HepG2 (cell line): Measurements from ENCODE around the gene ZNF23. TPM values are rescaled to one million over a fixed set of nuclear protein-coding genes. Genes with fewer than 3 reads are reported as not detected.
A peak's percentile ranks its signal among the peaks of the same experiment; 100 is the strongest.

ENCODE experiments used
- AFF4 ChIP-seq: sonication (generic); formaldehyde crosslinking; IDR thresholded peaks from 2 replicates; pipeline ENCODE4 v1.4.0; 2020; ENCODE audit warnings: missing genetic modification reagents
- AGO2 ChIP-seq: fragments of 200-400 bp; formaldehyde crosslinking; optimal IDR thresholded peaks from 2 replicates; pipeline ENCODE3; 2017; ENCODE audit warnings: mild to moderate bottlenecking, low read depth, low read length, moderate library complexity
- CC2D1A ChIP-seq: sonication (generic); formaldehyde crosslinking; IDR thresholded peaks from 2 replicates; pipeline ENCODE4 v1.8.1; 2023; ENCODE audit warnings: mild to moderate bottlenecking, missing genetic modification reagents
- HHEX ChIP-seq: IDR thresholded peaks from 2 replicates; pipeline ENCODE4 v1.6.1; 2016; ENCODE audit warnings: control low read depth
- HOMEZ ChIP-seq: IDR thresholded peaks from 2 replicates; pipeline ENCODE4 v1.6.1; 2016; ENCODE audit warnings: low read depth
- KLF13 ChIP-seq: sonication (generic); formaldehyde crosslinking; IDR thresholded peaks from 2 replicates; pipeline ENCODE4 v1.4.0; 2020; ENCODE audit warnings: mild to moderate bottlenecking, missing genetic modification reagents
- MIER2 ChIP-seq: IDR thresholded peaks from 2 replicates; pipeline ENCODE4 v1.6.1; 2016; ENCODE audit warnings: missing biosample characterization, missing genetic modification reagents
- NFAT5 ChIP-seq: sonication (generic); formaldehyde crosslinking; IDR thresholded peaks from 2 replicates; pipeline ENCODE4 v1.4.0; 2020; ENCODE audit warnings: missing genetic modification reagents
- NFYB ChIP-seq: sonication (generic); formaldehyde crosslinking; IDR thresholded peaks from 2 replicates; pipeline ENCODE4 v1.4.0; 2020; ENCODE audit warnings: missing genetic modification reagents
- NONO ChIP-seq, 2 experiments: fragments of 450-650 bp in 1 of 2; sonication (generic) in 1 of 2; formaldehyde crosslinking in 1 of 2; IDR thresholded peaks in 1 of 2; conservative IDR thresholded peaks in 1 of 2; 2 replicates each; pipeline versions ENCODE4 v1.6.1 to v1.8.0; 2017 to 2022; ENCODE audit warnings: mild to moderate bottlenecking in 1 of 2, missing genetic modification reagents in 1 of 2, moderate library complexity in 1 of 2
- SPEN ChIP-seq: sonication (generic); formaldehyde crosslinking; IDR thresholded peaks from 2 replicates; pipeline ENCODE4 v1.5.1; 2020; ENCODE audit warnings: low read depth, mild to moderate bottlenecking, missing genetic modification reagents
- THYN1 ChIP-seq: sonication (generic); formaldehyde crosslinking; IDR thresholded peaks from 2 replicates; pipeline ENCODE4 v1.8.1; 2023; ENCODE audit warnings: low read depth, mild to moderate bottlenecking, moderate library complexity, missing genetic modification reagents, borderline replicate concordance
- ZNF121 ChIP-seq: sonication (generic); formaldehyde crosslinking; IDR thresholded peaks from 2 replicates; pipeline ENCODE4 v1.5.0; 2020; ENCODE audit warnings: mild to moderate bottlenecking, missing genetic modification reagents
- ZNF124 ChIP-seq: sonication (generic); formaldehyde crosslinking; IDR thresholded peaks from 2 replicates; pipeline ENCODE4 v1.4.0; 2020; ENCODE audit warnings: missing genetic modification reagents
- ZNF143 ChIP-seq: sonication (generic); formaldehyde crosslinking; IDR thresholded peaks from 2 replicates; pipeline ENCODE4 v1.4.0; 2020; ENCODE audit warnings: missing genetic modification reagents
- ZNF253 ChIP-seq: sonication (generic); formaldehyde crosslinking; IDR thresholded peaks from 2 replicates; pipeline ENCODE4 v1.8.0; 2022; ENCODE audit warnings: mild to moderate bottlenecking, missing genetic modification reagents, borderline replicate concordance
- ZNF432 ChIP-seq: sonication (generic); formaldehyde crosslinking; IDR thresholded peaks from 2 replicates; pipeline ENCODE4 v1.5.0; 2020; ENCODE audit warnings: missing genetic modification reagents, mild to moderate bottlenecking, borderline replicate concordance
- ZNF670 ChIP-seq: sonication (generic); formaldehyde crosslinking; IDR thresholded peaks from 2 replicates; pipeline ENCODE4 v1.8.0; 2022; ENCODE audit warnings: mild to moderate bottlenecking, missing genetic modification reagents, borderline replicate concordance
- polyA plus RNA-seq, 8 experiments: library from polyadenylated mRNA; depleted of rRNA in 3 of 8; stranded (reverse) in 7 of 8; unstranded in 1 of 8; fragments of >200 nt; fragmentation: Illumina TruSeq in 4 of 8; extraction: Trizol in 4 of 8; gene quantifications; 2 replicates each; pipeline versions ENCODE4 v1.2.1 to v1.2.3, GENCODE V29; 2011 to 2016; ENCODE audit warnings: low read depth in 4 of 8, missing spikeins in 1 of 8, mixed read lengths in 1 of 8; ENCODE audit not compliant: insufficient read depth in 1 of 8
- total RNA-seq, 5 experiments: library from RNA; depleted of rRNA; stranded (reverse); fragments of >200 nt; fragmentation: Illumina TruSeq; extraction: Trizol; gene quantifications; 2 replicates each; pipeline ENCODE4 v1.2.3, GENCODE V29; 2016; ENCODE audit warnings: low read depth in 1 of 5

ZNF23 gene
- total and polyA plus RNA-seq, 2 of the 13 experiments (the other 11 are each of a cell fraction or from before 2014, with no cell fraction given) = 8.6 to 12.2 TPM

- TF ChIP-seq HOMEZ (CRISPR knock-in tag) = 0 out of 2 replicates have a peak, but pooled peaks have one; percentile 22
- TF ChIP-seq AFF4 (CRISPR knock-in tag) = peak; percentile 78; the same call in 1 of the 2 replicates
- no peak for TF ChIP-seq NONO (IDR thresholded peaks at IDR 0.05)
- TF ChIP-seq NONO (CRISPR knock-in tag; conservative IDR thresholded peaks at IDR 0.05) = peak; percentile 98
- TF ChIP-seq NFYB (CRISPR knock-in tag) = peak; percentile 45
- TF ChIP-seq MIER2 (CRISPR knock-in tag) = peak; percentile 92
- no peak for TF ChIP-seq HHEX (CRISPR knock-in tag)
- TF ChIP-seq ZNF253 (CRISPR knock-in tag) = 0 out of 2 replicates have a peak, but pooled peaks have one; percentile 73
- TF ChIP-seq AGO2 = peak; percentile 94
- TF ChIP-seq CC2D1A = peak; percentile 98
- no peak for TF ChIP-seq THYN1 (CRISPR knock-in tag)
- peak; percentile 68; the same call in 1 of the 2 replicates for TF ChIP-seq ZNF121 (CRISPR knock-in tag)
- TF ChIP-seq NFAT5 (CRISPR knock-in tag) = no peak
- peak; percentile 96 for TF ChIP-seq KLF13
- no peak for TF ChIP-seq ZNF432 (CRISPR knock-in tag)
- peak; percentile 93; the same call in 1 of the 2 replicates for TF ChIP-seq ZNF670
- peak; percentile 60; the same call in 1 of the 2 replicates for TF ChIP-seq ZNF143 (CRISPR knock-in tag)
- peak; percentile 89 for TF ChIP-seq ZNF124 (CRISPR knock-in tag)
- TF ChIP-seq SPEN (CRISPR knock-in tag) = peak; percentile 100
Observed at GRCh38 chr16:71461686-71462648, at the start of gene ZNF23 (continued).
